C4-2B (cell line): ENCODE data around the gene SNRNP70.

ENCODE experiments used
- CTCF ChIP-seq: fragments of 450-650 bp; conservative IDR thresholded peaks from 2 replicates; pipeline ENCODE4 v1.5.1; 2017; ENCODE audit warnings: mild to moderate bottlenecking
- ZFX ChIP-seq: fragments of 450-650 bp; IDR thresholded peaks from 2 replicates; pipeline ENCODE4 v1.6.1; 2017

GRCh38 chr19:49084206-49085019 lies 838 bp upstream of the SNRNP70 start:
- no peak for TF ChIP-seq CTCF
- TF ChIP-seq ZFX, result no peak
